NCI-H146 (cell line): Measurements from ENCODE around the gene PGLYRP4.
"Not testable (repeated sequence)": the region's sequence is repeated elsewhere in the genome, so short reads cannot be mapped to it uniquely, and the experiment has no call there.

Experiments
- DNase-seq: peaks from one replicate; lab custom pipeline; 2025; lab: John Stamatoyannopoulos, UW

PGLYRP4 gene

DNA sequence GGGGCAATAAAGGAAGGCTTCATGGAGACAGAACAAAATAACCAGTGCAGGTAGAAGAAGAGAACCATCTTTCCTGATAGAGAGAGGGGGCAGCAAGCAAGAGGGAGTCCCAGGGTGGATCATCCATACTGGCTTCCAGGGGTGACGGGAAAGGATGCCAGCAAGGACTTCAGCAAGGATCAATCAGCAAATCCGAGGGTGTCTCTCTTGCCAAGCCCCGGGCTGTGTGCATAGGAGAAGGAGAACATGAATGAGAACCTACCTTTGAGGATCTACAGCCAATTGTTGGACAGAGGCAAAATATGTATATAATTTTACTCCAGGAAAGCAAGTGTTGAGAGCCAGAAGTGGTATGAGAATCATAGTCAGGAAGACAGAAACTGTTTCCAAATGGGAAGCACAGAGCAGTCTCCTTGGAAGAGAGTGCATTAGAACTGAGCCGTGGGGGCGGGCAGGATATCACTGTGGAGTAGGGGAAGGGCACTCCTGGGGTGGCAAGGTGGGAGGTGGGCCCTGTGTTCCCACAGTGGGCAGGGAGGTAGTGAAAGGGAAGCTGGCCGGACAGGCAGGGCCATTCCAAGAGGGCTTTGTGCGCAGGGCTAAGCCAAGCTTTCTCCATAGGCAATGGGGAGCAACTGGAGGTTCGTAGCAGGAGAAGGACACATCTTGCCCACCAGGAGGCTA lies 7.9 kb upstream of the PGLYRP4 start:
- DNase-seq, result no peak

DNA sequence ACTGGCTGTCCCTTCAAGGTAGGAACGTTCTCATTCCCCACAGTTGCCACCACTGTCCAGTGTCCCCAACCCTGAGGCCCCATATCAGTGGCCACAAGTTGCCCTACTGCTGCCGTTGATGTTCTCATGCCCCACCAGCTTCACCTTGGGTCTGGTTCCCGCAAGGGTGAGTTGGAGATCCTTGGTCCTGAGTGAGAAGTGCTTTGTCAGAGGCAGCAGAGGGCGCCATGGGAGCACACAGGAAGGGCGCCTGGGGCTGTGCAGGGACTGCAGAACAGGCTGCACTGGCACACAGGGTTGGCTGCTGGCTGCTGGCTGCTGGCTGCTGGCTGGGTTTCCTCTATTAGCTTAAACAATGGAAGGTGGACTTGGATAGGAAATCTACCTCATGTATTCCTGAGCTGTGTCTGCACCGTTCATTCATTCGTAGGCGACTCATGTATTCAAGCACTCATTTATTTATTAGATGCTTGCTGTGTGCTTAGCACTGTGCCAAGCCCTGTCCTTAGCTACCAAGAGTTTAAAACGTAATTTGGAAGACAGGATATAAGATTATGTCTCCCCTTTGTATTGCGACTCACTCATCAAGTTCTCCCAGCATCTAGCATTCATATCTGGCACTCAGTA lies 6.9 kb upstream of the PGLYRP4 start:
- peak; percentile 63 for DNase-seq

DNA sequence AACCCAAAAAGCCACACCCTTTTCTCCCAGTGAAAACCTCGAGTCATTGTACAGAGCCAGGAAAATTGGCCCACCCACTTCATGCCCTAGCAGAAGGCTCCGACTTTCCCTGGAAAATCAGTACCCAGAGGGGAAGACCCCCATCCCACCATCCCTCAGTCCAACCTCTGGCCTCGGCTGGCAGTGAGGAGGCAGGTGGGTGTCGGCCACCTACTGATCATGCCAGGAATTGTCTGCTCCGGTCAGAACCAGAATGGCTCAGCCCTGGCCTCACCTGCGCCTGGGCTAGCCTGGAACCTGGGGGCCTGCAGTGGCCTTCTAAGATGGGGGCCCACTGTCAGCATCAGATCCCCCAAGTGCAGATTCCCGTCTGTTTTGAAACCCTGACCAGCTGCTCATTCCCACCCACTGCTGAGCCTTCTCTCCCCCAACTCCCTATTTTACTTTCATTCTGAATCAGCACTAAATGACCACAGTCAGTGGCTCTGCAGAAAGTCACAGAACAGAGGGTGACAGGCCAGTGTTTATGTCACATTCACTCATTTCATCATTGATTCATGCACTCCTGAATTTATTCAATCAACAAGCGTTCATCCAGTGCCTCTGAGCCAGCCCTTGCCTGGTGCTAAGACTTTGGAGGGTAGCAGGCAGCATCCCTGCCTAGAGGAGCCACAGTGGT lies 6.0 kb upstream of the PGLYRP4 start:
- DNase-seq, result no peak

DNA sequence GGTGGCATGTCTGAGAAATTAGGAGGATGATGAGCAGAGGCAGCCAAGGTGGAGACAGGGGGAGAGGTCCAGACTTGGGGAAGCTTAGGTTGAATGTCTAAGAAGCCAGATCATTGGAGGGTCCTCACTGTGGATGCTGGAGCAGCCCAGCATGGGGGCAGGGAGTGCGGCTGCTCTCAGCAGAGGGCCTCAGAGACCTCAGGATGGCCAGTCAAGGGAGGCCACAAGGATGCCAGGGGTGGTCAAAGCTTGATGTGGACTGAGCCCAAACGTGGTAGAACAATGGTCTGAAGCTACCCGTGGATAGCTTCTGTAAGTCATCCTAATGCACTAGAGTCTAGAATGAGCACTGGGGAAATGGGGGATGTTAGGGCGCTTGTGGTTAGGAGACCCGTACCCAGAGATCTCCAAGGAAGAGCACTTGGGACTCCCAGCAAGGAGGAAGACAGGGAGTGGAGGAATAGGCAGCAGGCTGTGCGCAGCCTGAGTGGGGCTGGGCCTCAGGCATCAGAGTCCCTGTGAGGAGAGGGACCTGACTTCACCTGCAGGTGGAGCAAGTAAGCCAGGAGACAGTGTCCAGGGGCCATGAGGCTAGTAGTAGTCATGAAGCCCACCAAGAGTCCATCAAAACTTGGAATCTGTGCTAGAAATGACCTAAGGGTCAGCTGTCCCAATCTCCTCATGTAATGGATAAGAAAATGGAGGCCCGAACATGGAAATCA lies 4.7 kb upstream of the PGLYRP4 start:
- DNase-seq, result peak; percentile 24

DNA sequence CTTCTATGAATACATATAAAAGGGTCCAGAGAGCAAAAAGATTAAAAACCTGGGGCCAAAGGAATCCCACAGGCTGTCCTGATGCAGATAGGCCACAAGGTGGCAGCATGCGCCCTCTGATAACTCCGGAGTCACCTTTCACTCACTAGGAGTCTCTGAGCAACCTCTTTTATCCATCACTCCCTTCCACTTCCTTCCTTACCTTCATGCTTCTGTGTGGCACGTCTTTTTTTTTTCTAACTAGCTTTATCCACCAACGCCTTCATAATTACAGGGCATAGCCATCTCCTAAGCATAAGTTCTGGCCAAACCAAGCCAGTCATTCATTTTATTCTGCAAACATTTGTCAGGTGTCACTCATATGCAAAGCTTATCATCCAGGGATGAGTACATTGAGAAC lies 3.9 kb upstream of the PGLYRP4 start:
- DNase-seq, result peak; percentile 77

DNA sequence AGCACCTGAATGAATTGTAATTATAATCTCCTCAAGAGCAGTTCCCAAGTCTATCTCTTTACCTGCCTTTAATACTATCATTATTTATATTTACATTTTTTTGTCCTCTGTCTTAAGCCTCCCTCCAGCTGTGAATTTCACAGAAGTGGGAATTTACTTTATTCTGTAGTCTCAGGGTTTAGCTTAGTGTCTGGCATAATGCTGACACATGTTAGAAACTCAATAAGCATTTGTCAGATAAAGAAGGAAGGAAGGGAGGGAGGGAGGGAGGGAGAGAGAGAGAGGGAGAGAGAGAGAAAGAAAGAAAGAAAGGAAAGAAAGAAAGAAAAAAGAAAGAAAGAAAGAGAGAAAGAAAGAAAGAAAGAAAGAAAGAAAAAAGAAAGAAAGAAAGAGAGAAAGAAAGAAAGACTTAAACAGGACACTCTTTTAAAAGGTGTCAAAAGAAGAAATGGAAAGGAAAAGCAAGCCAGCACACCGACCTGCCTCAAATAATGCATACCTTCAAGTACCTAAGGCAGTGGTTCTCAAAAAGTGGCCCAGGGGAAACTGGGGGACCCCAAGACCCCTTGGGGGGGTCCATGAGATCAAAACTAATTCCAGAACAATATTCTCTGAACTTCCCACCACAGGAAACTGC lies 1.8 kb upstream of the PGLYRP4 start:
- DNase-seq, result no peak

DNA sequence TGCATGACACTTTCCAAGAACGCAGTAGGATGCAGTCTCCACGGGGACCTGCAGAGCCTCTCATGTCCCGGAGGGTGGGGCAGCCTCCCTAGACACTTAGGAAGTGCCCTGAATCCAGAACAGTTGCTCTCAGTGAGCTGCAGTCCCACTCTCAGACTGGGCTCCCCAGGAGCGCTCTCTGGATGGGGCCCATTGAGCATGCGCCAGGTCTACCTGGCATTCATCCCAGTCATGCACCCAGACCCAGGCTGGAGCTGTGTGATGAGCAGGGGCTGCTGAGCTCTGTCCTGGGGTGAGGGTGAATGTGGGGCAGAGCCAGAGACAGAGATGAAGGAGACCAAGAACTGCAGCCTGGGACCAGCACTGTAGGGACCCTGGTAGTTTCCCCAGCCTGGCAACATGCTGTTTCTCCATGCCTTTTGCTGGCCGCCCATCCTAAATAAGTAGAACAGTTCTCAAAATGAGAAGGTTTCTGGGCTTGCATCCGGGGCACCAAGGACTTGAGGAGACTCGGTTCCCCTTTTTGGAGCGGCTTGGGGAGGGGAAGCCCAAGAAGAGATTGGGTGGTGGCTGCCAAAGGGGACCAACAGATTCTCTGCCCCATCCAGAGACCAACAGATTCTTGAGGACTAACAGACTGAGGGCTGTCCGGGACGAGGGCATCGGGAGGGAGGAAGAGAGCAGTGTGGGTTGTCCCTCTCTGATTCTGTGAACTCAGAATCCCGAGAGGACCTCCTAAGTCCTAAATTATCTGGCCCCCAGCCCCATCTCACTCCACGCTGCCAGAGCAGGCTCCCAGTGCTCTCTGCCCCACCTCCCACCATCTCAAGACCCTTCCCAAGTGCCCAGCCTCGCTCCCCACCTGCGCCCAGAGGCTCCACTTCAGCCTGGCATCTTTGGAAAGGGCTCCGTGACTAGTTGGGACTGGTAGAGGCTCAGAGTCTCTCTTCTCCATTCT lies 1.0 kb upstream of the PGLYRP4 start:
- DNase-seq, result no peak

DNA sequence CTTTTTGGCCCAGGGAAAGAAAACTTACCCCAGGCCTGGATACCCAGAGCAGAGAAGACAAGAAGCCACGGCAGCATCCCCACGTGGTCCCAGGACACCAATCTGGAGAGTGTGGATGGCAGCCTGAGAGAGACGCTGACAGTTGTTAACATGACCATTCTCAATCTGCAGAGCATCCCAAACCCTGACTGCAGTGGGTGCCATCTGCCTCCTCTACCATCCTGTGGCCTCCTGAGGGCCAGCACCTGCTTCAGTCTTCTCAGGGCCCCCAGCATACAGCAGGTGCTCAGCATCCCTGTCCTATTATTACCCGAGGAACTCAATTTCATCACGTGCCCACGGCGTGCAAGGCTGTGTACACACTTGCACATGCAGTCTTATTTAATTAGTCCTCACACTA lies 785 bp downstream of the PGLYRP4 start:
- DNase-seq, result peak; percentile 44

DNA sequence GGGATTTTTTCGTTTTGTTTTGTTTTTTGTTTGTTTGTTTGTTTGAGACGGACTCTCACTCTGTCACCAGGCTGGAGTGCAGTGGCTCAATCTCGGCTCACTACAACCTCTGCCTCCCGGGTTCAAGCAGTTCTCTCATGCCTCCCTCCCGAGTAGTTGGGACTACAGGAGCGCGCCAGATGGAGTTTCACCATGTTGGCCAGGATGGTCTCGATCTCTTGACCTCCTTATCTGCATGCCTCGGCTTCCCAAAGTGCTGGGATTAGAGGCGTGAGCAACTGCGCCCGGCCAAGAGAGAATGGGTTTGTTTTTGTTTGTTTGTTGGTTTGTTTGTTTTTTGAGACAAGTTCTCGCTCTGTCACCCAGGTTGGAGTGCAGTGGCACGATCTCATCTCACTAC lies 1.6 kb downstream of the PGLYRP4 start:
- not testable (repeated sequence) for DNase-seq

DNA sequence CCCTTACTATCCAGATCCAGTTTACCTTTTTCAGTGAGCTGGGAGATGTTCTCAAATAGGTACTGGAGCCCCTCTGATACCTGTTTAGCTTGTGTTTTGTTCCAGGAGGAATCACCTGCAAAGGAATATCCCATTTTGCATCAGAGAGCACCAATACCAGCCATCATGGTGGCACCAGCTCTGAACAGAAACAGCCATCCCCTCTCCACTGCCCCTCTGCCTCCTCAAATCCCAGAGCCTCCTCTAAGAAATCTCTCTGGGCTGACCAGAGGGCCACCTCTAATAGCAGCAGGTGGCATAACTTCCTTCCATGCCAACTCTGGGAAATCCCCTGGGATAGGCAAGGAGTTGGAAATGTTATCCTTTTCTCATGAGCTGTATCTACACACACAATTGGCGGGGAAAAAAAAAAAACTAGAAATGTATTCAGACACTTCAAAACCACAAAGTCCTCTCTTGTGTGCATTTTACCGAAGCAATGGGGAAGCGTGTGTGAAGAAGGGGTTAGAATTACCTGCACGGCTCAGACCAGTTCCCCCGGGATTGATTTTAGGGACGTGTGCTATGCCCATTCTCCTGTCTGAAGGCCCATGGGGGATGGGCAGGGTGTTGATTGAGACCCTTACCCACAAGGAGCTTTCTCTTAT lies 2.4 kb downstream of the PGLYRP4 start:
- DNase-seq, result no peak

DNA sequence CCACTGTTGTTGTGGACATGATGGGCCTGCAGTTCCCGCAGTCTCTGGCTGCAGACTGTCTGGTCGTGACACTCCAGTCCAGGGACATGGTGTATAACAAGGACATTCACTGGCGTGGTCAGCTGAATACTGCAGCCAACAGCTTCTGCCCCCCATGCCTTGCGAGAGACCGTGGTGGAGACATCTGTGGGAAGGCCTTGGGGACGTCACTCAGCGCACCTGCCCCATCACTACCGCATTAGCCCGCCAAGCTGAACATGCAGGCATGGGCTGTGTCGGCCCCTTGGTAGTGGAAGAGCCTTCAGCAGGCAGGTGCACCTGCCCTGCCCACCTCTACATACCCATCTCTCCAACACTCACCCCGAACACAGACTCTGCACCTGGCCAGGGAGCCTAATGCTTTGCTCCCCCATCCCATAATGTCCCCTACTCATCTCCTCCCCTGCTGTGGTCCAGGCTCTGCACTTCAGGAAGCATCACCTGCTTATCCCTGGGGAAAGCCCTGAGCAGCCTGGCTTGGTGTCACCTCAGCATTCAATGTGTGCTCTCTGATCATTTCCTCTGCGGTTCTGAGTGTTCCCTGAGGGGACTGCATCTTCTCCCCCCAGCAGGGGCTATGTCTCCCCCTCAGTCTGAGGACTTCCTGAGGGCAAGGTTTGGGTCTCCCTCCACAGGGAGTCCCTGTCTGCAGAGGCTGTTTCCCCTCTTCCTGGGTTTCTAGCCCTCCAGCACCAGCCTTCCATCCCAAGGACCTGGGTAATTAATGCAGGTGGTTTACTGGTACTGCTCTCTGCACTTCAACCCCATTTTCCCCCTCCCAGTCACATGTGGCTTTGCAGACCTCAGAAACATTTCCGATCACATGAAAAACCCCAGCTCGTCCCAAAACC lies 3.2 kb downstream of the PGLYRP4 start:
- peak; percentile 54 for DNase-seq

DNA sequence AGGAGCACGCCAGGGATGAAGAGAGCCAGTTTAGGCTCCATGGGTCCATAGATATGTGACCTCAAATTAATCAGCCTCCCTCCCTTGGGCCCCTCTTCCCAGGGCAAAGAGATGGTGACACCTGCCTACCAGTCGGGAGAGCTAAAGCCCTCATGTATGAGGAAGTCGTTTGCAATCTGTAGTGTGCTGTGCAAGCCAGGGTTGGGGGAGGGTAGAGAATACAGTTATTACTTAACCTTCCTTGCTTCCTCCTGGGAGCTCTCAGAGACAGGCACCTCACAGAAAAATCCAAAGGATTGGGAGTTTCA lies 4.0 kb downstream of the PGLYRP4 start:
- DNase-seq, result no peak

DNA sequence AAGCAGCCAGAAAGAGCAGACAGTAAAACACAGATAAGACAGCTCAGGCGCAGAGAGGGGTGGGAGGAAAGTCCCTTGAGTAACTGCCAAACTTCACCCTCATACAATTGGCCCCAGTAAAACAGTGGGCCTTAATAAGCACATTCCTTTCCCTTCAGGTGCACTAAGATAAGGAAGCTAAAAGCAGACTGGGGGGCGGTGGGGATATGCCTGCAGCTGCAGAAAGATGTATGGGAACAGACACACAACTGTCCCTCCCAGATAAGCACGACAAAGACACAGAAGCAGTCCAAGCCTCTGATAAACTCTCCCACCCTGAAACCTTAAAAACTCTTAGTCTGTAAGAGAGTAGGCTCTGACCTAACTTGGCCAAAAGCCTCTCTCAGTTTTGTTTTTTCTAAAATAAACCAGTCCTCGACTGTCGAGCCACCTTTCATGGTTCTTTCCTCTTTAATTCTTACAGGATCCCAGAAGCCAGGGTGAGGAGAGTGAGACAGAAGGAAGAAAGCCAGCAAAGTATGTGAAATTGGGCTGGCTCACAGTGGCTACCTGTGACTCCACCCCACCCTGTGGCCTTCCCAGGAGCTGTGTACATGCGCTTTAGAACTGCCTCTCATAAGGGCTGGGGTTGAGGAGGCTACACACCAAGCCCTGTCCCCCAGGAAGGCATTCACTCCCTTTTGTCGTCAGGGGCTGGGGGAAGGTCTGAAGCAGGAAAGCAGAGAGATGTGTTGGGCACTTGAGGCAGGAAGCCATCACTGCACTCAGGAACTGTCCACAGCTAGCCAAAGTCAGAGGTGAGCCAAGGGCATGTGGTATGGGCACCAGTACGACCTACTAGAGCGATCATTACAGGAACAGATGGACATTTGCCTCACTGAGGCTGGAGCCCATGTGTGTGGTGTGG lies 4.6 kb downstream of the PGLYRP4 start:
- DNase-seq, result no peak

DNA sequence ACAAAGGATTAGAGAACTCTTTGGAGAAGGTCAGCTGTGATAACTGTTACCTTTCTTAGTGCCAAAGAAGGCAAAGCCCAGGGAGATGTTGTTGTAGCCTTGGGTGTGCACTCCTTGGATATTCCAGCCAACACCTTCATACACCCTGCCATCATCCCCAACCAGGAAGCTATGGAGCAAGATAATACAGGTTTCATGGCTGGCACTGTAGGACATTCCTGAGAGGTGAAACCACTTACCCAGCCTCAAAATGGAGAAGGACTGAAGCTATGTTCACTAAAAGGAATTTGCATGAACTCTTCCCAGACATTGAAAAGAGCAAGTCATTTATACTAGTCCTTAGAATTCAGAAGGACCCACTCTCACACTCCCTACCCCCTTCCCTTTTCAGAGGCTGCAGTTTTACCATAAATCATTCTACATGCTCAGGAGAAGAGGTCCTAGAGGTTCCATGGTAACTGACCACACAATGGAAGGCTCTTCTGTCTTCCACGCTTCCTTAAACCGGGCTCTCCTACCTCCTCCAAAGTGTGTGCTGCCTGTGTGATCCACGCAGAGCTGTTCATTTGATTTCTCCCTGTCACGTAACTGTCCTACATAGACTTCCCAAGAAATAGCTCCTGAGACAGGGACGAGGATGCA lies 5.5 kb downstream of the PGLYRP4 start:
- no peak for DNase-seq

DNA sequence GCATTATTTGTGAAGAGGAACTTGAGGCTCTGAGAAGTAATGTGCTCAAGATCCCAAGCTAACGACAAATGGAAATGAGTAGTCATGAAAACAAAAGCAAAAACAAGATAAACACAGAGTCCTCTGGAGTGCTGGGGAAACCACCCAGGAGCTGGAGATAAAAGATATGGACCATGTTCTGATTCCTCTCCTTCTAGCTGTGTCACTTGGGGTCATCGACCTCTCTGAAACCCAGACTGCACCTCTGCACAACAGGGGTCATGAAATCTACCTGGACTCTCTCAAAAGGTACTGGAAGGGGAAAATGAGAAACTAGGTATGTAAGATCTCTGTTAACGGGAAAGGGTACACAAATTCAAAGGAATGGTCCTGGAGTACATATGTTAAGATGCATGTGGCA lies 6.5 kb downstream of the PGLYRP4 start:
- no peak for DNase-seq

DNA sequence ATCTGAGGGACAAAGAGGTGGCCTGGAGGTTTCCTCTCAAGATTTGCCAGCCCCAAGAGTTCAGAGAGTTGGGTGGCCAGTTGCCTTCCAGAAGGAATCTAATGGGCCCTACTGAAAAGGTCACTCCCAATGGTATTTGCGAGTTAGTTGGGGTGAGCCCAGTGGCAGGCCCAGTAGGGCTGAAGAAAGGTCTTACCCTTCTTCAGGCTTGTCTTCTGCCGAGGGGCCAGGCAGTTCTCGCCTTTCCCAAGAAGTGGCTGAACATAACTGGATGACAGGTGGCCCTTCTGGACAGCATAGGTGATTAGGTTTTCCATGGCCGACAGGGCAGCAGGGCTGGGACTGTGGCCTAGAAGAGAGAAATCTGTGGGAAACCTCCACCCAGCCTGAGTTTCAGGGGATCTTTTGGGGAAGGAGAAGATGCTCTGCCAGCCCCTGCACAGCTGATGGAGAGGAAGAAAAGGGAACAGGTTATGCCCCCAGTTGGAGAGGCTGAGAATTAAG lies 7.2 kb downstream of the PGLYRP4 start:
- DNase-seq, result no peak

DNA sequence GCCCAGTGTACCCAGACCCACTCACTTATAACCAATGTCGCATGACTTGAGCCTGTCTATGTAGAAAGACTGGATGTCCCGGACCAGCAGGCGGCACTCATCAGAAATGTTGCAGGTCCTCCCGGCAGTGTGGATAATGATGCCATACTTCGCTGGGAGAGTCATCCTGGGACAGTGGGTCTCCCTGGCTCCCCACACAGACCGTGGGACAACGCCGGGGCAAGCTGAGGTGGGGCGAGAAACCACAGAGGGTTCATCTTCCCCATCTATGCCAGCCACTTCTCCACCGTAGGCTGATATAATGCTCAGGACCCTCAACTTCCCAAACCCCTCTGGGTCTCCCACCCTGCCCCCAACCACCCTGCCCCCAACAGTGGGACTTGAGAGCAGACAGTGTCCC lies 8.3 kb downstream of the PGLYRP4 start:
- DNase-seq, result no peak

DNA sequence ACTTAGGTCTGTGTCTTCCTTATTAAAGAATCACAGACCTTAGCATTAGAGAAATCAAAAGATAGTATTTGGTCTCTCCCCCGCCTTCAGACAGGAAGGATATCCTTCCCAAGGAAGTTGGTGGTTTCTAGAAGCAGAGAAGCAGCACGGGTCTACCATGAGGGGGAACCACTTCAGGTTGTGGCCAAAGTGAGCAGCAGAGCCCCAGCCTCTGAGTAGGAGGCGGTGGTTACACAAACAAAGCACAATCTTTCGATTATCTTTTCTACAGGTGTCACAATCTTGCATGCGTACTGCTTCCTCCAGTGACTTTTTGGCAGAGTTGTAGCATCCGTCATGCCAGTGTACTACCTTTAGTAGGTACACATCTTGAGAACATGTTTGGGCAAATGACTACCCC lies 8.8 kb downstream of the PGLYRP4 start:
- no peak for DNase-seq
